ENCODE measurements around the gene KRT6C.

GRCh38 chr12:52502877-52503276 lies 29.3 kb upstream of the KRT6C start:
- TF ChIP-seq ARNTL (CRISPR knock-in tag; IDR thresholded peaks at IDR 0.05; ENCODE audit: borderline replicate concordance, low read depth) = no peak
- TF ChIP-seq ZC3H10 (CRISPR knock-in tag; IDR thresholded peaks at IDR 0.05) = no peak
- no peak for TF ChIP-seq OSR1 (CRISPR knock-in tag; IDR thresholded peaks at IDR 0.05)
